Nephron progenitor cell (in vitro differentiated cells): ENCODE data around the gene TRIM38.
A peak's percentile ranks its signal among the peaks of the same experiment; 100 is the strongest.

ENCODE experiments used
- DNase-seq: peaks from one replicate; pipeline ENCODE4 v3.0.0; 2021
- H3K27ac Mint-ChIP-seq: 2 replicates; pipeline ENCODE4 v1.8.0; 2021; ENCODE audit warnings: mild to moderate bottlenecking, moderate library complexity, mixed read lengths
- H3K27me3 Mint-ChIP-seq: 2 replicates; pipeline ENCODE4 v1.8.0; 2021; ENCODE audit warnings: mild to moderate bottlenecking, low read depth, mixed read lengths; ENCODE audit not compliant: poor library complexity
- H3K36me3 Mint-ChIP-seq: 2 replicates; pipeline ENCODE4 v1.8.0; 2021; ENCODE audit warnings: low read depth, mixed read lengths
- H3K4me1 Mint-ChIP-seq: 2 replicates; pipeline ENCODE4 v1.8.0; 2021; ENCODE audit warnings: mixed read lengths
- H3K4me3 Mint-ChIP-seq: 2 replicates; pipeline ENCODE4 v1.8.0; 2021; ENCODE audit warnings: mild to moderate bottlenecking, moderate library complexity, mixed read lengths
- H3K9me3 Mint-ChIP-seq: 2 replicates; pipeline ENCODE4 v1.8.0; 2021; ENCODE audit warnings: mild to moderate bottlenecking, moderate library complexity, mixed read lengths
- CTCF ChIP-seq: fragments of 200-600 bp; sonication (generic); IDR thresholded peaks from 2 replicates; pipeline ENCODE4 v1.5.0; 2021; ENCODE audit warnings: antibody characterized with exemption

TRIM38 gene

GRCh38 chr6:25962149-25963127 lies at the start of gene TRIM38:
Gene TRIM38, plus strand, starts transcription at chr6:25962802. Its CDS starts 3,721 bp downstream, at chr6:25966523.
- Mint-ChIP-seq H3K4me1 (peaks cover 29% of the 10 kb centered on the region), H3K27me3 (peaks cover 3% of the 10 kb centered on the region), H3K9me3 (peaks cover 47% of the 10 kb centered on the region), H3K4me3 (peak within 1 kb of the TSS; percentile 80), H3K27ac (peak within 1 kb of the TSS; percentile 99), H3K36me3 (peaks cover 18% of the 10 kb centered on the region)
- TF ChIP-seq CTCF = no peak
- DNase-seq = no peak

GRCh38 chr6:25913741-25914140 lies 48.9 kb upstream of the TRIM38 start:
- no peaks in the 10 kb centered on the region for H3K4me1 Mint-ChIP-seq
- H3K27ac Mint-ChIP-seq = no peak overlapping the region
- H3K27me3 Mint-ChIP-seq = no peaks in the 10 kb centered on the region
- DNase-seq = no peak
- TF ChIP-seq CTCF = no peak
- H3K9me3 Mint-ChIP-seq = no peaks in the 10 kb centered on the region
- H3K36me3 Mint-ChIP-seq = no peaks in the 10 kb centered on the region
- no peak overlapping the region for H3K4me3 Mint-ChIP-seq

GRCh38 chr6:25916330-25916729 lies 46.3 kb upstream of the TRIM38 start:
- H3K4me1 Mint-ChIP-seq = no peaks in the 10 kb centered on the region
- no peak for DNase-seq
- no peaks in the 10 kb centered on the region for H3K27me3 Mint-ChIP-seq
- H3K27ac Mint-ChIP-seq = no peak overlapping the region
- H3K36me3 Mint-ChIP-seq = no peaks in the 10 kb centered on the region
- H3K4me3 Mint-ChIP-seq = no peak overlapping the region
- no peaks in the 10 kb centered on the region for H3K9me3 Mint-ChIP-seq
- no peak for TF ChIP-seq CTCF

GRCh38 chr6:25916789-25917490 lies 45.7 kb upstream of the TRIM38 start:
- TF ChIP-seq CTCF = no peak

GRCh38 chr6:25918083-25918683 lies 44.4 kb upstream of the TRIM38 start:
- TF ChIP-seq CTCF = no peak
- H3K4me1 Mint-ChIP-seq = no peaks in the 10 kb centered on the region
- no peak overlapping the region for H3K4me3 Mint-ChIP-seq

More at GRCh38 chr6:25916789-25917490, 45.7 kb upstream of the TRIM38 start:
- Mint-ChIP-seq H3K36me3 (no peaks in the 10 kb centered on the region), H3K27ac (no peak overlapping the region), H3K9me3 (no peaks in the 10 kb centered on the region), H3K4me1 (no peaks in the 10 kb centered on the region), H3K4me3 (no peak overlapping the region), H3K27me3 (no peaks in the 10 kb centered on the region)
- DNase-seq = no peak

More at GRCh38 chr6:25918083-25918683, 44.4 kb upstream of the TRIM38 start:
- H3K9me3 Mint-ChIP-seq = no peaks in the 10 kb centered on the region
- DNase-seq = no peak
- H3K27me3 Mint-ChIP-seq = no peaks in the 10 kb centered on the region
- H3K36me3 Mint-ChIP-seq = no peaks in the 10 kb centered on the region
- H3K27ac Mint-ChIP-seq = no peak overlapping the region
